Tibial nerve (tissue), 4 donors: Measurements from ENCODE around the gene HOXD13. TPM values are rescaled to one million over a fixed set of nuclear protein-coding genes. Genes with fewer than 3 reads are reported as not detected.

Experiments
- DNase-seq, 2 donors: peaks; one replicate each; pipeline ENCODE4 v3.0.0-alpha.2; 2019; ENCODE audit warnings: low spot score in 2 of 2
- H3K27ac ChIP-seq, 4 donors: fragments of 200-600 bp; sonication (generic) in 3 of 4; one replicate each; pipeline ENCODE4 v1.5.1; 2017 to 2019; ENCODE audit warnings: mild to moderate bottlenecking in 1 of 4
- H3K27me3 ChIP-seq, 2 donors: fragments of 200-600 bp; sonication (generic) in 1 of 2; one replicate each; pipeline versions ENCODE4 v1.5.1 to v1.6.0; 2017 to 2019
- H3K36me3 ChIP-seq, 3 donors: fragments of 200-600 bp; sonication (generic); one replicate each; pipeline ENCODE4 v1.5.1; 2018 to 2019
- H3K4me1 ChIP-seq, 4 donors: fragments of 200-600 bp; sonication (generic) in 3 of 4; one replicate each; pipeline ENCODE4 v1.5.1; 2017 to 2019
- H3K4me3 ChIP-seq, 4 donors: fragments of 200-600 bp; sonication (generic) in 3 of 4; one replicate each; pipeline ENCODE4 v1.5.1; 2017 to 2019; ENCODE audit warnings: mild to moderate bottlenecking in 1 of 4, moderate library complexity in 1 of 4
- H3K9me3 ChIP-seq, 4 donors: fragments of 200-600 bp; sonication (generic) in 3 of 4; one replicate each; pipeline ENCODE4 v1.5.1; 2017 to 2019
- CTCF ChIP-seq, 5 experiments: fragments of 200-600 bp in 3 of 5; fragments of 450-650 bp in 2 of 5; sonication (generic) in 3 of 5; IDR thresholded peaks; one replicate each; pipeline ENCODE4 v1.5.1; 2016 to 2019; ENCODE audit warnings: antibody characterized with exemption in 5 of 5, mild to moderate bottlenecking in 3 of 5, moderate library complexity in 2 of 5
- EP300 ChIP-seq, 2 donors: sonication (generic); formaldehyde crosslinking; IDR thresholded peaks; one replicate each; pipeline ENCODE4 v1.6.1; 2017; ENCODE audit warnings: antibody characterized with exemption in 2 of 2, mild to moderate bottlenecking in 1 of 2
- POLR2A ChIP-seq, 2 donors: fragments of 450-650 bp; IDR thresholded peaks; one replicate each; pipeline ENCODE4 v1.6.1; 2017; ENCODE audit warnings: antibody characterized with exemption in 2 of 2, mild to moderate bottlenecking in 2 of 2, moderate library complexity in 2 of 2
- WGBS, 2 donors: methylation state at CpG; one replicate each; pipeline ENCODE4 v1.1.5; 2018; 5-methylcytosine and 5-hydroxymethylcytosine counted together
- total RNA-seq, 4 donors: library from RNA; depleted of rRNA; stranded (reverse); fragments of >200 nt; gene quantifications; one replicate each; pipeline ENCODE4 v1.1.0, GENCODE V29; 2016

HOXD13 gene
- total RNA-seq = under 1 TPM in 1 of 4 donors, not detected in 3; 0.21 TPM

GRCh38 chr2:176092270-176093144 is at the start of gene HOXD13:
TSS of gene HOXD13 (plus strand) at chr2:176092721. CDS start at chr2:176092891, 170 bp downstream.
- Histone ChIP-seq H3K36me3 (no peaks in the 10 kb centered on the region), H3K27me3 (peaks cover 8 to 98% of the 10 kb centered on the region in 2 donors), H3K9me3 (no peaks in the 10 kb centered on the region), H3K4me3 (peak within 1 kb of the TSS in 1 of 4 donors; percentile 42), H3K27ac (no peak within 1 kb of the TSS), H3K4me1 (peaks cover 0 to 44% (median 12%) of the 10 kb centered on the region in 4 donors)
- no peak for TF ChIP-seq EP300 (IDR thresholded peaks at IDR 0.05)
- no peak for DNase-seq
- 3 to 4% methylated on average over 38 to 70 of the region's 95 CpGs for WGBS, 2 donors

- Histone ChIP-seq H3K9me3 (no peaks in the 10 kb centered on the region), H3K36me3 (no peaks in the 10 kb centered on the region), H3K4me1 (no peaks in the 10 kb centered on the region), H3K27me3 (peaks cover 0 to 36% of the 10 kb centered on the region in 2 donors), H3K4me3 (no peak overlapping the region), H3K27ac (no peak overlapping the region)
- TF ChIP-seq CTCF (IDR thresholded peaks at IDR 0.05) (no peak), EP300 (IDR thresholded peaks at IDR 0.05) (no peak), POLR2A (IDR thresholded peaks at IDR 0.05) (no peak)
- no peak for DNase-seq
- 35 to 58% methylated on average over 1 of the region's 1 CpG for WGBS, 2 donors
Observed at GRCh38 chr2:176056406-176056805, 36.1 kb upstream of the HOXD13 start.

GRCh38 chr2:176063958-176064357 is 28.6 kb upstream of the HOXD13 start:
- TF ChIP-seq CTCF (IDR thresholded peaks at IDR 0.05) (no peak), EP300 (IDR thresholded peaks at IDR 0.05) (no peak), POLR2A (IDR thresholded peaks at IDR 0.05) (no peak)
- no peak overlapping the region for H3K27ac ChIP-seq
- no peaks in the 10 kb centered on the region for H3K36me3 ChIP-seq
- WGBS, 2 donors = 48 to 57% methylated on average over 2 of the region's 2 CpGs
- H3K27me3 ChIP-seq = peaks cover 0 to 92% of the 10 kb centered on the region in 2 donors
- no peak overlapping the region for H3K4me3 ChIP-seq
- DNase-seq = no peak
- H3K4me1 ChIP-seq = peaks cover 0 to 25% (median 12%) of the 10 kb centered on the region in 4 donors
- H3K9me3 ChIP-seq = no peaks in the 10 kb centered on the region

- H3K27me3 ChIP-seq = peaks cover 0 to 97% of the 10 kb centered on the region in 2 donors
- TF ChIP-seq POLR2A (IDR thresholded peaks at IDR 0.05) (no peak), EP300 (IDR thresholded peaks at IDR 0.05) (no peak), CTCF (IDR thresholded peaks at IDR 0.05) (no peak)
- no peak overlapping the region for H3K27ac ChIP-seq
- no peak for DNase-seq
- peaks cover 0 to 32% (median 12%) of the 10 kb centered on the region in 4 donors for H3K4me1 ChIP-seq
- H3K4me3 ChIP-seq = peak overlapping the region in 2 of 4 donors; percentile 30 to 42
- H3K36me3 ChIP-seq = no peaks in the 10 kb centered on the region
- no peaks in the 10 kb centered on the region for H3K9me3 ChIP-seq
- 12 to 15% methylated on average over 42 to 44 of the region's 56 CpGs for WGBS, 2 donors
Observed at GRCh38 chr2:176066645-176067588, 25.6 kb upstream of the HOXD13 start.

GRCh38 chr2:176067589-176068418 is 24.7 kb upstream of the HOXD13 start:
- H3K9me3 ChIP-seq = no peaks in the 10 kb centered on the region
- H3K27me3 ChIP-seq = peaks cover 0 to 97% of the 10 kb centered on the region in 2 donors
- DNase-seq = no peak
- peak overlapping the region in 2 of 4 donors; percentile 30 to 42 for H3K4me3 ChIP-seq
- H3K4me1 ChIP-seq = peaks cover 0 to 36% (median 12%) of the 10 kb centered on the region in 4 donors
- no peak overlapping the region for H3K27ac ChIP-seq
- no peaks in the 10 kb centered on the region for H3K36me3 ChIP-seq
- WGBS, 2 donors = 10% methylated on average over 19 to 38 of the region's 38 CpGs
- TF ChIP-seq POLR2A (IDR thresholded peaks at IDR 0.05) = no peak
- no peak for TF ChIP-seq CTCF (IDR thresholded peaks at IDR 0.05)
- TF ChIP-seq EP300 (IDR thresholded peaks at IDR 0.05) = no peak
